AG10803 (cell line): ENCODE measurements around the gene F11.
"Not testable (repeated sequence)": the region's sequence is repeated elsewhere in the genome, so short reads cannot be mapped to it uniquely, and the experiment has no call there.

Experiments
- DNase-seq: peaks from one replicate; pipeline ENCODE4 v3.0.0; 2010; ENCODE audit warnings: low read depth
- H3K4me3 ChIP-seq: 2 replicates; pipeline ENCODE4 v1.5.1; 2011; ENCODE audit warnings: mild to moderate bottlenecking, low read length, control low read depth
- TF ChIP-seq, protein P1 (sequence below): conservative IDR thresholded peaks from 2 replicates; pipeline ENCODE4 v1.5.1; 2011; ENCODE audit warnings: mild to moderate bottlenecking, low read length, control low read depth, inconsistent platforms

The F11 gene

DNA sequence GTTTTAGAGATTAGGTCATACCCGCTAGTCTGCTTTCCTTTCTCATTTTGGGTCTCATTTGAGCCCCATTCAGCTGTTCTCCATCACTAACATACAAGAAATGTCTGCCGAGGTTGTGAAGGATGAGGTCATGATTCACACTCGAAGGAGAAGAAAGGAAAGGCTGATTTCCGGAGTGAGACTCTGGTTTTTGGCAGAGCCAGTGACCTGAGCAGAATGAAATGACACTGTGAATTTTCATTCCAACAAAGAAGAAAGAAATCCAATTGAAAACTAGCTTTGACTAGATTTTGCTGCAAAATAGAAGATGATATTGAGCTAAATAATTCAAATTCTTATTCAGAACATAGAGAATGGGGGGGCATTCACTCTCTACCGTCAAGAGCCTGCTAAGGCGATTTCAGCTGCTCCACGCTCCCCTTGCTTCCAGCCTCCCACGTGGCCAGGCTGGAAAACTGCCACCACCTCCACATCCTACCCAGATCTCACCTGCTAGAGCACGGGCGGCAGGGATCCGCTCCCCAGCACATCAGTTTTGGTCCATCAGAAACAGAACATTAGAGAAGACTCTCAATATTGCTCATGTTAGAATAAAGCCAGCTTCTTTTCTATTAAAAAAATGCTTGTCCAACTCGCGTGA lies 39.0 kb downstream of the F11 start:
- no peak overlapping the region for H3K4me3 ChIP-seq
- no peak for DNase-seq
- TF ChIP-seq, protein P1, sequence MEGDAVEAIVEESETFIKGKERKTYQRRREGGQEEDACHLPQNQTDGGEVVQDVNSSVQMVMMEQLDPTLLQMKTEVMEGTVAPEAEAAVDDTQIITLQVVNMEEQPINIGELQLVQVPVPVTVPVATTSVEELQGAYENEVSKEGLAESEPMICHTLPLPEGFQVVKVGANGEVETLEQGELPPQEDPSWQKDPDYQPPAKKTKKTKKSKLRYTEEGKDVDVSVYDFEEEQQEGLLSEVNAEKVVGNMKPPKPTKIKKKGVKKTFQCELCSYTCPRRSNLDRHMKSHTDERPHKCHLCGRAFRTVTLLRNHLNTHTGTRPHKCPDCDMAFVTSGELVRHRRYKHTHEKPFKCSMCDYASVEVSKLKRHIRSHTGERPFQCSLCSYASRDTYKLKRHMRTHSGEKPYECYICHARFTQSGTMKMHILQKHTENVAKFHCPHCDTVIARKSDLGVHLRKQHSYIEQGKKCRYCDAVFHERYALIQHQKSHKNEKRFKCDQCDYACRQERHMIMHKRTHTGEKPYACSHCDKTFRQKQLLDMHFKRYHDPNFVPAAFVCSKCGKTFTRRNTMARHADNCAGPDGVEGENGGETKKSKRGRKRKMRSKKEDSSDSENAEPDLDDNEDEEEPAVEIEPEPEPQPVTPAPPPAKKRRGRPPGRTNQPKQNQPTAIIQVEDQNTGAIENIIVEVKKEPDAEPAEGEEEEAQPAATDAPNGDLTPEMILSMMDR: no peak

GRCh38 chr4:186307497-186307896 lies 41.5 kb downstream of the F11 start:
- no peak overlapping the region for H3K4me3 ChIP-seq
- TF ChIP-seq, protein P1: no peak
- no peak for DNase-seq

GRCh38 chr4:186307916-186308315 lies 41.9 kb downstream of the F11 start:
- no peak overlapping the region for H3K4me3 ChIP-seq
- TF ChIP-seq, protein P1: no peak
- no peak for DNase-seq

DNA sequence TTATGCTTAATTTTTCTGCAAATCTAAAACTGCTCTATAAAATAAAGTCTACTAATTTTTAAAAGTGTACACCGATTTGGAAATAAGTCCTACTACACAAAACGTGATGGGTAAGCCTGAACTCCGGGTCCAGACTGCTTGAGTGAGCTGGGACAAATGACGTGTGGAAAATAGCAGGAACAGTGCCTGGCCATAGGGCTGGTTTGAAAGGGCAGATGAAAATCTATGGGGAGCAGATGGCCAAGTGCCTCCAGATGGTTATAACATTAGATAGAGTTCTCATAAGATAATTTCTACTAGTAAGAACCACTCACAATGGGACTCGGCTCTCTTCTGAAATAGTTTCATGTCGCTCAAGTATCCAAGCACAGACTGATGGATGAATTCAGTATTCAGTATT lies 52.5 kb downstream of the F11 start:
- DNase-seq: no peak
- TF ChIP-seq, protein P1: no peak

GRCh38 chr4:186324660-186325059 lies 58.7 kb downstream of the F11 start:
- DNase-seq, H3K4me3 ChIP-seq: not testable (repeated sequence)

More for the DNA sequence above, 52.5 kb downstream of the F11 start:
- H3K4me3 ChIP-seq: no peak overlapping the region

DNA sequence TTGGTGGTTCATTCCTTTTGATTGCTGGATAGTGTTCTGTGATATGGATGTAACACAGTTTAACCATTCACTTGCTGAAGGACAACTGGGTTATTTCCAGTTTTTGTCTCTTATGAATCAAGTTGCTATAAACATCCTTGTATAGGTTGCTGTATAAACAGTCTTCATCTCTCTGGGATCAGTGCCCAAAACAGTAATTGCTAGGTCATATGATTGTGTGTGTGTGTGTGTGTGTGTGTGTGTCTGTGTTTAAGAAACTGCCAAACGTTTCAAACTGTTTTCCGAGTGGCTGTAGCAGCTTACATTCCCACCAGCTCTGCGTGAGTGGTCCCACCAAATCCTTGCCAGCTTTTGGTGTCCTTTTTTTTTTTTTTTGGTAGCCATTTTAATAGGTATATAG lies 60.4 kb downstream of the F11 start:
- H3K4me3 ChIP-seq: no peak overlapping the region
- TF ChIP-seq, protein P1: no peak
- no peak for DNase-seq

DNA sequence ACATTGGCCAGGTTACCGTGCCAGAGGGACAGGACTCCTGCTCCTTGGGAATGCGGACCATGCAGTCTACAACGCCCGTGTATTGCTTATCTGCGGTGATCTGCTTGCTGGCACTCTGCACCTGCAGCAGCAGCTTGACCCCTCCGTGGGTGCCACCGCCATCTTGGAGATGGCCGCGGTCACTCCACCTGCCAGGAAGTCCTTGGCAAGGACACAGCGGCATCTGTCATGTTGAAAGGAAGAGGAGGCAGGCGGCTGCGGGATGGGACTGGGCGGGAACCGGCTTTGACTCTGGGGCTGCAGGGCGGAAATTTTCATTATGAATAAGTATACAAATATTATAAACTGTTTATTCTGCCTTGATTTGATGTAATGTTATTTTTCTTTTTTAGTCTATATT lies 63.4 kb downstream of the F11 start:
- no peak for DNase-seq
- H3K4me3 ChIP-seq: no peak overlapping the region
- TF ChIP-seq, protein P1: no peak

DNA sequence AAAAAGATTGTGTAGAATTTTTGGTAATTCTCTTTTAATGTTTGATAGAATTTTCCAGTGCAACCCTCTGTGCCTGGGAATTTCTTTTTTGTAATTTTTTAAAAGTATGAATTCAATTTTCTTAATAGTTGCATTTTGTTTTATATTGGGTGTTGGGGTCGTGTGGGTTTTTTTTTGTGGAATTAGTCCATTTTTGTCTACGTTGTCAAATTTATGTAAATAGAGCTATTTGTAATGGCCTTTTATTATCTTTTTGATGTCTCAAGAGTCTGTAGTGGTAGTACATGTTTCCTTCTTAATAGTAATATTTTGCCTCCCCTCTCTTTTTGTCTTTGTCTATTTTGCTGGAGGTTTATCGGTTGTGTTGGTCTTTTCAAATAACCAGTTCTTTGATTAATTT lies 64.4 kb downstream of the F11 start:
- TF ChIP-seq, protein P1: no peak
- DNase-seq: no peak
- H3K4me3 ChIP-seq: no peak overlapping the region
